OCI-LY7 (cell line): ENCODE measurements around the gene SAMD5. TPM values are rescaled to one million over a fixed set of nuclear protein-coding genes. Genes with fewer than 3 reads are reported as not detected.

Experiments
- BruUV-seq: library from RNA; stranded (reverse); fragments of 400-500 nt; replicated peaks from 2 replicates; lab custom pipeline; 2021; lab: Mats Ljungman, UMichigan
- CTCF ChIA-PET: fragments of 300-600 bp; sonication (Branson Sonifier 250); formaldehyde crosslinking; loops from one replicate; lab custom pipeline; 2022; ENCODE audit warnings: antibody characterized with exemption; ENCODE audit not compliant: unreplicated experiment; lab: Charles Lee
- POLR2A ChIA-PET: fragments of 300-600 bp; sonication (Branson Sonifier 250); formaldehyde crosslinking; loops from one replicate; lab custom pipeline; 2022; ENCODE audit warnings: antibody characterized with exemption; lab: Charles Lee
- DNase-seq: peaks from one replicate; pipeline ENCODE4 v3.0.0-alpha.2; 2015; ENCODE audit warnings: low spot score
- H2AFZ ChIP-seq: fragments of 200-600 bp; sonication (generic), shearing (Covaris generic); 2 replicates; pipeline ENCODE4 v1.6.1; 2014; ENCODE audit warnings: mild to moderate bottlenecking, antibody characterized with exemption, low read length, moderate library complexity
- H3K27ac ChIP-seq: fragments of 200-600 bp; sonication (generic); 2 replicates; pipeline ENCODE4 v1.5.1; 2014; ENCODE audit warnings: mixed run types, low read depth, mild to moderate bottlenecking, moderate library complexity, low read length, inconsistent platforms; ENCODE audit not compliant: poor library complexity, severe bottlenecking
- H3K36me3 ChIP-seq: fragments of 200-600 bp; sonication (generic); 2 replicates; pipeline ENCODE4 v1.6.1; 2014; ENCODE audit warnings: mild to moderate bottlenecking, antibody characterized with exemption, low read length, moderate library complexity, mixed read lengths; ENCODE audit not compliant: insufficient read depth
- H3K4me1 ChIP-seq: fragments of 200-600 bp; sonication (generic); 2 replicates; pipeline ENCODE4 v1.5.1; 2014; ENCODE audit warnings: mild to moderate bottlenecking, low read length; ENCODE audit not compliant: insufficient read depth, poor library complexity, severe bottlenecking
- H3K4me2 ChIP-seq: fragments of 200-600 bp; sonication (generic); 2 replicates; pipeline ENCODE4 v1.6.1; 2014; ENCODE audit warnings: mild to moderate bottlenecking, low read length
- H3K4me3 ChIP-seq: fragments of 200-600 bp; sonication (generic); 2 replicates; pipeline ENCODE4 v1.5.1; 2014; ENCODE audit warnings: mild to moderate bottlenecking, low read depth, low read length; ENCODE audit not compliant: poor library complexity, severe bottlenecking
- H3K79me2 ChIP-seq: fragments of 200-600 bp; sonication (generic); 2 replicates; pipeline ENCODE4 v1.6.1; 2016; ENCODE audit warnings: low read depth, mild to moderate bottlenecking, low read length, moderate library complexity, mixed read lengths; ENCODE audit not compliant: insufficient read depth
- H3K9me2 ChIP-seq: fragments of 200-600 bp; sonication (generic); 2 replicates; pipeline ENCODE4 v1.6.1; 2016; ENCODE audit warnings: mild to moderate bottlenecking, low read length, mixed read lengths; ENCODE audit not compliant: insufficient read depth
- H3K9me3 ChIP-seq: fragments of 200-600 bp; sonication (generic); 2 replicates; pipeline ENCODE4 v1.6.1; 2014; ENCODE audit warnings: mild to moderate bottlenecking, mixed run types, low read length, mixed read lengths
- H4K20me1 ChIP-seq: fragments of 200-600 bp; sonication (generic); 2 replicates; pipeline ENCODE4 v1.6.1; 2014; ENCODE audit warnings: mild to moderate bottlenecking, antibody characterized with exemption, low read length, moderate library complexity, mixed read lengths; ENCODE audit not compliant: insufficient read depth
- EZH2phosphoT487 ChIP-seq: fragments of 200-600 bp; sonication (generic); IDR thresholded peaks from 2 replicates; pipeline ENCODE4 v1.6.1; 2018; ENCODE audit warnings: low read depth, borderline replicate concordance, mild to moderate bottlenecking, mixed run types, antibody characterized with exemption, low read length, moderate library complexity, mixed read lengths
- intact Hi-C: fragments of 100-400 bp; cut with micrococcal nuclease; formaldehyde crosslinking; loops from one replicate; pipeline ENCODE4 v1.10.0; 2022; ENCODE audit not compliant: unreplicated experiment
- total RNA-seq, 2 experiments: library from RNA; depleted of rRNA in 1 of 2; stranded (reverse); fragments of >200 nt in 1 of 2; shearing (Covaris generic) in 1 of 2; gene quantifications; 2 replicates each; pipeline ENCODE4 v1.2.3, GENCODE V29; 2014 to 2022
- TF ChIP-seq, protein P1 (sequence below): fragments of 200-600 bp; sonication (generic); conservative IDR thresholded peaks from 2 replicates; pipeline ENCODE4 v1.5.1; 2014; ENCODE audit warnings: mild to moderate bottlenecking, antibody characterized with exemption, low read length, moderate library complexity, mixed read lengths

Gene SAMD5
- total RNA-seq, 2 experiments from 2014 or later: not detected

DNA sequence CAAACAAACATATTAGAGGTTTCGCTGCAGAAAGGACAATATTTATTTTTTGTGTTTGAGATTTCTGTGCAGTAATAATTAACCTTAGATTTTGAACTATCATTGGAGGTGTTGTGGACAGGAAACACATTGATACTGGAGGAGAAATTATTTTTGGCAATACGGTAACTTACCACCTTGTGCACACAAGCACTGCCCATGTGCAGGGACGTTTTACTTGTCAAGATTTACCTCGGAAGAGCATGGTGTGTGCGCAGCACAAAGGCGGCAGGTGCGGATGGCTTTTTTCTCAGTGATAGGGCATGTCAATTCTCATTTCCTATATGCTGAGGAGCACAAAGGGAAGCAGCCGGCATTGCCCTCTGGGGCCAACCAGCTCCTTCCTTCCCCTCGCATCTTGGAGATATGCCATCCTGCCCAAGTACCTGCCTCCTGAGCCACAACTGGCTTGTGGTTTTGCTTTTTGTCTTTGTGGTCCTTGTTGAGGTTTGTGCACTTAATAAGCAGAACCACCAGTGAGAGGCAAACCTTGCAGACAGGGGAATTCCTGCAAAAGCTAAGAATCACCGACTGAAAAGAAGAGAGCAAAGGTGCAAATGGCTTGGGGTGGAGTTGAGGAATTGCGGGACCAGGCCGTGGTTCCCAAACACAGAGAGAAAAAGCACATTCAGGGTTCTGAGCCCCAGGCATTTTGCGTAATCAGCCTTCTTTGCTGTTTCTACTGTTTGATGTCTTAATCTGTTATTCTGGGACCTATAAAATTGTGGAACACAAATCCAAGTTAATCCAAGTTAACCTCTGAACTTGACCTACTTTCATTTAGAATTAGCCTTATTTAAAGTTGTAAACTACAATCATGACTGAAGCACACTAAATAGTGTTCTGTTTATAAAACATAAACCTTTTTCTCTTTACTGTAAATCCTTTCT is 21.9 kb downstream of the SAMD5 start:
- Histone ChIP-seq H3K36me3 (no peaks in the 10 kb centered on the region), H3K9me2 (no peaks in the 10 kb centered on the region), H3K4me2 (no peak overlapping the region), H3K27ac (no peak overlapping the region), H3K9me3 (no peaks in the 10 kb centered on the region), H4K20me1 (no peaks in the 10 kb centered on the region), H3K4me1 (no peaks in the 10 kb centered on the region), H2AFZ (no peak overlapping the region), H3K4me3 (no peak overlapping the region), H3K79me2 (no peaks in the 10 kb centered on the region)
- peak; percentile 6 for DNase-seq
- POLR2A ChIA-PET: no interaction called here
- CTCF ChIA-PET: no interaction called here
- no TSS peak for BruUV-seq
- TF ChIP-seq EZH2phosphoT487: no peak
- TF ChIP-seq, protein P1, sequence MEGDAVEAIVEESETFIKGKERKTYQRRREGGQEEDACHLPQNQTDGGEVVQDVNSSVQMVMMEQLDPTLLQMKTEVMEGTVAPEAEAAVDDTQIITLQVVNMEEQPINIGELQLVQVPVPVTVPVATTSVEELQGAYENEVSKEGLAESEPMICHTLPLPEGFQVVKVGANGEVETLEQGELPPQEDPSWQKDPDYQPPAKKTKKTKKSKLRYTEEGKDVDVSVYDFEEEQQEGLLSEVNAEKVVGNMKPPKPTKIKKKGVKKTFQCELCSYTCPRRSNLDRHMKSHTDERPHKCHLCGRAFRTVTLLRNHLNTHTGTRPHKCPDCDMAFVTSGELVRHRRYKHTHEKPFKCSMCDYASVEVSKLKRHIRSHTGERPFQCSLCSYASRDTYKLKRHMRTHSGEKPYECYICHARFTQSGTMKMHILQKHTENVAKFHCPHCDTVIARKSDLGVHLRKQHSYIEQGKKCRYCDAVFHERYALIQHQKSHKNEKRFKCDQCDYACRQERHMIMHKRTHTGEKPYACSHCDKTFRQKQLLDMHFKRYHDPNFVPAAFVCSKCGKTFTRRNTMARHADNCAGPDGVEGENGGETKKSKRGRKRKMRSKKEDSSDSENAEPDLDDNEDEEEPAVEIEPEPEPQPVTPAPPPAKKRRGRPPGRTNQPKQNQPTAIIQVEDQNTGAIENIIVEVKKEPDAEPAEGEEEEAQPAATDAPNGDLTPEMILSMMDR: no peak
- intact Hi-C loops: no loop called here

DNA sequence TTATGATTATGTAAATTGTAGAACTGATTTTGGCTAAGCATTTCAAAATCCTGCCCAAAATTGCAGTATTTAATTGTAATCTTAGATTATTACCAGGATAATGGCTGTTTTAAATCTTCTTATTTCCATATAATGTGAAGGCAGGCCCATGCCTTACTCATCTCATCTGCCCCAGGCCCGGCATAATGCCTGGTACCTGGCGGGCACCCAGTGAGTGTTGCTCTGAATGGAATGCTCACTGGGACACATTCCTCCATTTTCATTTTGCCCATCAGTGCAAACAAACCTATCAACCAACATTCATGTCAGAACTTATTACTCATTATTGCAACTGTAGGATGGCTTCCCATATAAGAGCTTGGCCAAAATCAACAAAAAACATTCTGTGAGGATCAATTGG is 22.8 kb downstream of the SAMD5 start:
- no TSS peak for BruUV-seq
- H3K9me2 ChIP-seq: no peaks in the 10 kb centered on the region
- no peak overlapping the region for H2AFZ ChIP-seq
- H3K9me3 ChIP-seq: no peaks in the 10 kb centered on the region
- no peak overlapping the region for H3K27ac ChIP-seq
- H3K36me3 ChIP-seq: no peaks in the 10 kb centered on the region
- no peaks in the 10 kb centered on the region for H3K79me2 ChIP-seq
- no peaks in the 10 kb centered on the region for H3K4me1 ChIP-seq
- no peak overlapping the region for H3K4me2 ChIP-seq
- H3K4me3 ChIP-seq: no peak overlapping the region
- intact Hi-C loops: no loop called here
- ChIA-PET CTCF (no interaction called here), POLR2A (no interaction called here)
- TF ChIP-seq, protein P1: no peak
- TF ChIP-seq EZH2phosphoT487: no peak
- no peak for DNase-seq
- H4K20me1 ChIP-seq: no peaks in the 10 kb centered on the region
